CD14-positive monocyte (primary cell): ENCODE data around the gene TRABD. TPM values are rescaled to one million over a fixed set of nuclear protein-coding genes. Genes with fewer than 3 reads are reported as not detected.
"Not testable (repeated sequence)": the region's sequence is repeated elsewhere in the genome, so short reads cannot be mapped to it uniquely, and the experiment has no call there.

ENCODE experiments used
- DNase-seq, 3 donors: peaks; one replicate each; pipeline ENCODE4 v3.0.0-alpha.2; 2011 to 2022
- H2AFZ ChIP-seq: 2 replicates; pipeline ENCODE4 v1.6.0; 2012; ENCODE audit warnings: mild to moderate bottlenecking, low read depth, low read length, inconsistent platforms; ENCODE audit not compliant: insufficient read depth, poor library complexity, severe bottlenecking
- H3K27ac ChIP-seq, 2 donors: 1 replicate in 1 of 2; 2 replicates in 1 of 2; pipeline ENCODE4 v1.5.1; 2012 to 2013; ENCODE audit warnings: low read length in 2 of 2, control low read depth in 1 of 2, inconsistent platforms in 1 of 2, low read depth in 1 of 2, mild to moderate bottlenecking in 1 of 2
- H3K27me3 ChIP-seq, 2 donors: one replicate each; pipeline versions ENCODE4 v1.6.0 to v1.6.1; 2011 to 2013; ENCODE audit warnings: low read length in 2 of 2; ENCODE audit not compliant: control insufficient read depth in 2 of 2, insufficient read depth in 2 of 2
- H3K36me3 ChIP-seq, 2 donors: replicated peaks in 1 of 2; 1 replicate in 1 of 2; 2 replicates in 1 of 2; pipeline versions ENCODE4 v1.5.1 to v1.6.1; 2012 to 2013; ENCODE audit warnings: low read length in 2 of 2, control low read depth in 1 of 2, inconsistent platforms in 1 of 2, mild to moderate bottlenecking in 1 of 2; ENCODE audit not compliant: insufficient read depth in 2 of 2, control insufficient read depth in 1 of 2
- H3K4me1 ChIP-seq, 2 donors: 1 replicate in 1 of 2; 2 replicates in 1 of 2; pipeline versions ENCODE4 v1.5.1 to v1.6.1; 2012 to 2013; ENCODE audit warnings: low read length in 2 of 2, control low read depth in 1 of 2, inconsistent platforms in 1 of 2, mild to moderate bottlenecking in 1 of 2, moderate library complexity in 1 of 2; ENCODE audit not compliant: insufficient read depth in 2 of 2, control insufficient read depth in 1 of 2
- H3K4me2 ChIP-seq: replicated peaks from 2 replicates; pipeline ENCODE3; 2012; ENCODE audit warnings: low read length, moderate library complexity, mild to moderate bottlenecking; ENCODE audit not compliant: poor library complexity, severe bottlenecking; ENCODE audit errors: extremely low read depth
- H3K4me3 ChIP-seq, 3 experiments: fragments of 200-600 bp in 1 of 3; sonication (generic) in 1 of 3; replicated peaks in 1 of 3; 1 replicate in 2 of 3; 2 replicates in 1 of 3; pipeline ENCODE4 v1.5.1; 2011 to 2013; ENCODE audit warnings: low read length in 3 of 3, mild to moderate bottlenecking in 3 of 3, control low read depth in 2 of 3, low read depth in 2 of 3, inconsistent platforms in 1 of 3, moderate library complexity in 1 of 3
- H3K79me2 ChIP-seq: 2 replicates; pipeline ENCODE4 v1.6.0; 2012; ENCODE audit warnings: mild to moderate bottlenecking, control low read depth, inconsistent platforms, low read length, moderate library complexity; ENCODE audit not compliant: insufficient read depth
- H3K9ac ChIP-seq: 2 replicates; pipeline ENCODE4 v1.6.0; 2017; ENCODE audit warnings: low read length, mild to moderate bottlenecking; ENCODE audit not compliant: insufficient read depth, poor library complexity, severe bottlenecking
- H3K9me3 ChIP-seq, 2 donors: replicated peaks in 1 of 2; 1 replicate in 1 of 2; 2 replicates in 1 of 2; pipeline versions ENCODE4 v1.5.1 to v1.6.1; 2012 to 2013; ENCODE audit warnings: low read length in 2 of 2, control low read depth in 1 of 2; ENCODE audit not compliant: control insufficient read depth in 1 of 2, insufficient read depth in 1 of 2
- H4K20me1 ChIP-seq: 2 replicates; pipeline ENCODE4 v1.6.0; 2012; ENCODE audit warnings: mild to moderate bottlenecking, low read length, control low read depth, moderate library complexity; ENCODE audit not compliant: insufficient read depth
- H3K27ac Mint-ChIP-seq, 7 donors: one replicate each; pipeline ENCODE4 v1.8.0; 2020; ENCODE audit warnings: mild to moderate bottlenecking in 7 of 7, mixed read lengths in 7 of 7, moderate library complexity in 6 of 7, inconsistent platforms in 2 of 7
- H3K27me3 Mint-ChIP-seq, 3 donors: one replicate each; pipeline ENCODE4 v1.8.0; 2021 to 2022; ENCODE audit warnings: low read depth in 3 of 3, mild to moderate bottlenecking in 3 of 3, mixed read lengths in 3 of 3, moderate library complexity in 3 of 3, inconsistent platforms in 1 of 3
- H3K36me3 Mint-ChIP-seq, 2 donors: one replicate each; pipeline ENCODE4 v1.8.0; 2020; ENCODE audit warnings: mixed read lengths in 2 of 2, inconsistent platforms in 1 of 2, mild to moderate bottlenecking in 1 of 2
- H3K4me1 Mint-ChIP-seq: one replicate; pipeline ENCODE4 v1.8.0; 2020; ENCODE audit warnings: mild to moderate bottlenecking, mixed read lengths
- H3K4me3 Mint-ChIP-seq, 2 donors: one replicate each; pipeline ENCODE4 v1.8.0; 2020; ENCODE audit warnings: mild to moderate bottlenecking in 2 of 2, mixed read lengths in 2 of 2, moderate library complexity in 1 of 2
- H3K9me3 Mint-ChIP-seq, 7 donors: one replicate each; pipeline ENCODE4 v1.8.0; 2020 to 2022; ENCODE audit warnings: mixed read lengths in 7 of 7, mild to moderate bottlenecking in 6 of 7, moderate library complexity in 6 of 7, inconsistent platforms in 2 of 7
- WGBS: methylation state at CpG from one replicate; pipeline ENCODE4 v1.1.5; 2013; ENCODE audit warnings: missing lambda C conversion rate; ENCODE audit not compliant: insufficient coverage; 5-methylcytosine and 5-hydroxymethylcytosine counted together
- intact Hi-C, 2 donors: fragments of 100-400 bp; cut with micrococcal nuclease; formaldehyde crosslinking; loops; one replicate each; pipeline versions ENCODE4 v1.15.0 to v1.15.1; 2023
- polyA plus RNA-seq, 3 donors: library from polyadenylated mRNA; depleted of rRNA in 1 of 3; unstranded in 2 of 3; stranded (reverse) in 1 of 3; fragments of 300-500 nt in 2 of 3; fragments of >200 nt in 1 of 3; fragmentation: Illumina TruSeq in 2 of 3; gene quantifications; 1 replicate in 2 of 3; 2 replicates in 1 of 3; pipeline ENCODE4 v1.2.3, GENCODE V29; 2012 to 2021
- TF ChIP-seq, protein P1 (sequence below): fragments of 200-600 bp; IDR thresholded peaks from one replicate; pipeline ENCODE4 v1.8.0; 2022; ENCODE audit warnings: antibody characterized with exemption, mild to moderate bottlenecking

TRABD gene
- polyA plus RNA-seq, 3 donors, result 34.5 to 240 (median 39.3) TPM

GRCh38 chr22:50145721-50146438 is 39.8 kb upstream of the TRABD start:
- intact Hi-C loops, result no loop called here
- no peak for DNase-seq
- H3K27ac Mint-ChIP-seq, result no peak overlapping the region
- no peak overlapping the region for H3K4me3 ChIP-seq
- no peak overlapping the region for H3K27ac ChIP-seq
- H3K9ac ChIP-seq, result peak overlapping the region; percentile 27
- no peaks in the 10 kb centered on the region for H3K27me3 ChIP-seq
- no peaks in the 10 kb centered on the region for H3K79me2 ChIP-seq
- H3K27me3 Mint-ChIP-seq, result peaks cover 0 to 6% (median 3%) of the 10 kb centered on the region in 3 donors
- TF ChIP-seq, protein P1, sequence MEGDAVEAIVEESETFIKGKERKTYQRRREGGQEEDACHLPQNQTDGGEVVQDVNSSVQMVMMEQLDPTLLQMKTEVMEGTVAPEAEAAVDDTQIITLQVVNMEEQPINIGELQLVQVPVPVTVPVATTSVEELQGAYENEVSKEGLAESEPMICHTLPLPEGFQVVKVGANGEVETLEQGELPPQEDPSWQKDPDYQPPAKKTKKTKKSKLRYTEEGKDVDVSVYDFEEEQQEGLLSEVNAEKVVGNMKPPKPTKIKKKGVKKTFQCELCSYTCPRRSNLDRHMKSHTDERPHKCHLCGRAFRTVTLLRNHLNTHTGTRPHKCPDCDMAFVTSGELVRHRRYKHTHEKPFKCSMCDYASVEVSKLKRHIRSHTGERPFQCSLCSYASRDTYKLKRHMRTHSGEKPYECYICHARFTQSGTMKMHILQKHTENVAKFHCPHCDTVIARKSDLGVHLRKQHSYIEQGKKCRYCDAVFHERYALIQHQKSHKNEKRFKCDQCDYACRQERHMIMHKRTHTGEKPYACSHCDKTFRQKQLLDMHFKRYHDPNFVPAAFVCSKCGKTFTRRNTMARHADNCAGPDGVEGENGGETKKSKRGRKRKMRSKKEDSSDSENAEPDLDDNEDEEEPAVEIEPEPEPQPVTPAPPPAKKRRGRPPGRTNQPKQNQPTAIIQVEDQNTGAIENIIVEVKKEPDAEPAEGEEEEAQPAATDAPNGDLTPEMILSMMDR, result no peak
- H3K36me3 Mint-ChIP-seq, result no peaks in the 10 kb centered on the region
- no peaks in the 10 kb centered on the region for H3K36me3 ChIP-seq
- no peak overlapping the region for H3K4me2 ChIP-seq
- peaks cover 51 to 56% of the 10 kb centered on the region in 2 donors for H3K4me1 ChIP-seq
- H3K4me1 Mint-ChIP-seq, result peaks cover 69% of the 10 kb centered on the region
- no peak overlapping the region for H2AFZ ChIP-seq
- H3K9me3 ChIP-seq, result no peaks in the 10 kb centered on the region
- H3K4me3 Mint-ChIP-seq, result no peak overlapping the region
- 89% methylated on average over 22 of the region's 25 CpGs for WGBS
- H3K9me3 Mint-ChIP-seq, result no peaks in the 10 kb centered on the region
- H4K20me1 ChIP-seq, result no peaks in the 10 kb centered on the region

GRCh38 chr22:50146439-50147238 is 39.1 kb upstream of the TRABD start:
- no peaks in the 10 kb centered on the region for H4K20me1 ChIP-seq
- Mint-ChIP-seq H3K27me3 (peaks cover 0 to 6% (median 3%) of the 10 kb centered on the region in 3 donors), H3K27ac (peak overlapping the region in 4 of 7 donors; percentile 12 to 76 (median 47)), H3K4me1 (peaks cover 68% of the 10 kb centered on the region), H3K9me3 (no peaks in the 10 kb centered on the region), H3K4me3 (peak overlapping the region in 1 of 2 donors; percentile 37), H3K36me3 (no peaks in the 10 kb centered on the region)
- TF ChIP-seq, protein P1, result peak; percentile 41
- DNase-seq, result peak in 2 of 3 donors; percentile 32 to 49
- peak overlapping the region in 1 of 2 donors; percentile 2 for H3K27ac ChIP-seq
- intact Hi-C loops, result no loop called here
- H3K79me2 ChIP-seq, result no peaks in the 10 kb centered on the region
- H3K4me2 ChIP-seq, result no peak overlapping the region
- WGBS, result 81% methylated on average over 23 of the region's 27 CpGs
- no peak overlapping the region for H3K4me3 ChIP-seq
- no peaks in the 10 kb centered on the region for H3K9me3 ChIP-seq
- H3K4me1 ChIP-seq, result peaks cover 51 to 56% of the 10 kb centered on the region in 2 donors
- no peaks in the 10 kb centered on the region for H3K27me3 ChIP-seq
- H2AFZ ChIP-seq, result peak overlapping the region; percentile 43
- no peaks in the 10 kb centered on the region for H3K36me3 ChIP-seq
- H3K9ac ChIP-seq, result peak overlapping the region; percentile 27

DNA sequence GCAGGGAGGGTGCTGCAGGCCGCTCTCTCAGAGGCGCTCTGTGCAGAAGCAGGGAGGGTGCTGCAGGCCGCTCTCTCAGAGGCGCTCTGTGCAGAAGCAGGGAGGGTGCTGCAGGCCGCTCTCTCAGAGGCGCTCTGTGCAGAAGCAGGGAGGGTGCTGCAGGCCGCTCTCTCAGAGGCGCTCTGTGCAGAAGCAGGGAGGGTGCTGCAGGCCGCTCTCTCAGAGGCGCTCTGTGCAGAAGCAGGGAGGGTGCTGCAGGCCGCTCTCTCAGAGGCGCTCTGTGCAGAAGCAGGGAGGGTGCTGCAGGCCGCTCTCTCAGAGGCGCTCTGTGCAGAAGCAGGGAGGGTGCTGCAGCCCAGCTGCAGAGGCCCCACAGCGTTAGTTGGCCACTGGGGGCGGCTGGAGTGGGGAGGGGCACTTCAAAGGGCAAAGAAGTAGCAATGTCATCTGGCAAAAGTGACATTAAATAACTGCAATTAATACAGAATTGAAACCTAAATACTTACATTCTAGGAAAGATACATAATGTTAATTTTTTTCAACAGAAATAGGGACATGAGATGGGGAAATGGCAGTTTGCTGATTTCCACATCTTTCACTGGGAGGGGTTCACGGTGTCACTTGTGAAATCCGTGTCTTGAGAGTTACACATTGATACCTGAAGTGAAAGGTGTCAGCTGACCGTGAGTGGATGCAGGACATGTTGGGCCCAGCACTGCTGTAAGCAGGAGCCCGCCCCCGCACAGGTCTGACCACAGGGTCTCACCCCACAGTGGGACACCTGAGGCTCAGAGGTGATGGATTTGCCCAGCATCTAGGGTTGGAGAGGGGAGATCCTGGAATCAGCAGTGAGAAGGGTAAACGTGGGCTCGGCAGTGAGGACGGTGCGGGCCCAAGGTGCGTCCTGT is 38.2 kb upstream of the TRABD start:
- not testable (repeated sequence) for H3K36me3 Mint-ChIP-seq, H4K20me1 ChIP-seq, H3K9ac ChIP-seq, H3K36me3 ChIP-seq, H3K9me3 ChIP-seq, H3K27me3 Mint-ChIP-seq, H3K9me3 Mint-ChIP-seq, H3K4me3 ChIP-seq, H3K79me2 ChIP-seq, H3K4me3 Mint-ChIP-seq, H3K4me2 ChIP-seq, H3K27me3 ChIP-seq
- peak overlapping the region in 5 of 7 donors; percentile 3 to 65 (median 15) for H3K27ac Mint-ChIP-seq
- H2AFZ ChIP-seq, result peak overlapping the region; percentile 43
- intact Hi-C loops, result loop anchor here in 1 of 2 donors (2.0 kb wide), 1 partner anchor 53 kb away; the partner anchor contains the start of gene SELENOO
- peak overlapping the region in 1 of 2 donors; percentile 51 for H3K27ac ChIP-seq
- H3K4me1 Mint-ChIP-seq, result peaks cover 62% of the 10 kb centered on the region
- peaks cover 51 to 54% of the 10 kb centered on the region in 2 donors for H3K4me1 ChIP-seq
- WGBS, result 40% methylated on average over 7 of the region's 26 CpGs
- peak in 2 of 3 donors; percentile 26 to 33 for DNase-seq
